ENCODE measurements around the gene TNIP1.

TNIP1 gene

DNA sequence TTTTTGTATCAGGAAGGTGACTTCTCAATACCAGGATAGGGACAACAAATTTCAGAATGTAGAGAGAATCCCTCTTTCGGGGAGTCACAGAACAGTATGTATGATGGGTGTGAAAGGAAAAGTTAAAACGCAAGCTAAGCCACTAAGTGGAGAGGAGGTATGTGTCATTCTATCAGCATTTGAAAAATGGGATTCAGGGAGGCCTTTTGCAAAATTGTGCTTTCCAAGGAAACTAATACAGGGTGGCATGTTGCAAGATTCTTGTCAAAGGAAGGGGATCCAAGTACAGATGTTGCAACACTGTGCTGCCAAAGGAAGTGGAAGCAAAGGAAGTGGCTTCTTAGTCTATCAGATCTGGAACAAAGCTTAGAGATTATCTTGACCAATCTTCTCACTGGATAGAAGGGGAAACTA, 12.6 kb upstream of the TNIP1 start:
- Histone ChIP-seq H3K4me3 (ENCODE audit: insufficient read length, low read depth) (no peak overlapping the region), H3K27me3 (ENCODE audit: insufficient read depth, insufficient read length) (no peaks in the 10 kb centered on the region), H3K9ac (ENCODE audit: insufficient read length, low read depth) (no peak overlapping the region), H3K4me1 (ENCODE audit: insufficient read depth, insufficient read length) (peaks cover 15% of the 10 kb centered on the region), H3K36me3 (ENCODE audit: insufficient read depth, insufficient read length, low read length) (no peaks in the 10 kb centered on the region), H3K9me3 (ENCODE audit: insufficient read depth, low read length) (no peaks in the 10 kb centered on the region)
- DNase-seq (ENCODE audit: low read depth, low spot score): no peak
- TF ChIP-seq ZNF274 (IDR thresholded peaks at IDR 0.05; ENCODE audit: low read depth, low read length) (no peak), SUZ12 (IDR thresholded peaks at IDR 0.05; ENCODE audit: extremely low read depth, insufficient read depth, insufficient read length) (no peak), YY1 (IDR thresholded peaks at IDR 0.05; ENCODE audit: insufficient read depth, insufficient read length) (no peak)

DNA sequence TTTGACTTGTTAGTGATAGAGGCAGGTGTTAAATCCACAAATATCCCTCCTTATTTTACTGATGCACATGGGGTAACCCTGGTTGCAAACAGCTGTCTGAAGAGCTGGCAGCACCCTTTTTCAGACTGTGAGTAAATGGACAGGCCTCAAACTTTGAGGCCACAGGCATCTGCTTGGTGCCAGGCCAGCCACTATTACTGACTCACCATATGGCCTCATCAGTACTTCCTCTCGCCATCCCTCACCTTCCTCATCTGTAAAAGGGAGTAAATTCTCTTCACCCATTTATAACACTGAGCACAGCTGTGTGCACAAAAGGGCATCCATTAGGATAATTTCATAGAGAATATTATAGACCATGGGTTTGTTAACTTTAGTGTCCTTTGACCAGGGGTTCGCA, 11.9 kb upstream of the TNIP1 start:
- Histone ChIP-seq H3K9ac (ENCODE audit: insufficient read length, low read depth) (no peak overlapping the region), H3K4me3 (ENCODE audit: insufficient read length, low read depth) (no peak overlapping the region), H3K4me1 (ENCODE audit: insufficient read depth, insufficient read length) (peaks cover 13% of the 10 kb centered on the region), H3K9me3 (ENCODE audit: insufficient read depth, low read length) (no peaks in the 10 kb centered on the region), H3K36me3 (ENCODE audit: insufficient read depth, insufficient read length, low read length) (no peaks in the 10 kb centered on the region), H3K27me3 (ENCODE audit: insufficient read depth, insufficient read length) (no peaks in the 10 kb centered on the region)
- TF ChIP-seq YY1 (IDR thresholded peaks at IDR 0.05; ENCODE audit: insufficient read depth, insufficient read length) (no peak), SUZ12 (IDR thresholded peaks at IDR 0.05; ENCODE audit: extremely low read depth, insufficient read depth, insufficient read length) (no peak), ZNF274 (IDR thresholded peaks at IDR 0.05; ENCODE audit: low read depth, low read length) (no peak)
- no peak for DNase-seq (ENCODE audit: low read depth, low spot score)

DNA sequence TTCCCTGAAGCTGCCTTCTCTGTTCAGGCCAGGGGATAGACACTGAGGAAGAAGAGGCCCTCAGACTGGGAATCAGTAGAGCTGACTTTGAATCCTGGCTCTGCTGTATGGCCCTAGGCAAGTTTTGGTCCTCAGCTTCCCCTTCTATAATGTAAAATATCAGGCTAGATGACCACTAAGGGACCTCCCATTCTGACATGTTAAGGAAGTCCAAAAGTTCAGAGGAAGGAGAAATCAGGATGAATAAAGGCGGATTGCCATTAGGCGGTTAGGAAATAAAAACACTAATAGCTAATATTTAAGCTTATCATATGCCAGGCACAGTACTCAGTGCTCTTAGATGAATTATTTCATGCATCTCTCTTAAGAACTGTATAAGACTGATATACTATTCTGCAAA, 8.9 kb upstream of the TNIP1 start:
- TF ChIP-seq ZNF274 (IDR thresholded peaks at IDR 0.05; ENCODE audit: low read depth, low read length) (no peak), YY1 (IDR thresholded peaks at IDR 0.05; ENCODE audit: insufficient read depth, insufficient read length) (no peak), SUZ12 (IDR thresholded peaks at IDR 0.05; ENCODE audit: extremely low read depth, insufficient read depth, insufficient read length) (no peak)
- no peaks in the 10 kb centered on the region for H3K9me3 ChIP-seq (ENCODE audit: insufficient read depth, low read length)
- no peaks in the 10 kb centered on the region for H3K27me3 ChIP-seq (ENCODE audit: insufficient read depth, insufficient read length)
- no peaks in the 10 kb centered on the region for H3K36me3 ChIP-seq (ENCODE audit: insufficient read depth, insufficient read length, low read length)
- peaks cover 7% of the 10 kb centered on the region for H3K4me1 ChIP-seq (ENCODE audit: insufficient read depth, insufficient read length)
- H3K9ac ChIP-seq (ENCODE audit: insufficient read length, low read depth): no peak overlapping the region
- DNase-seq (ENCODE audit: low read depth, low spot score): no peak
- no peak overlapping the region for H3K4me3 ChIP-seq (ENCODE audit: insufficient read length, low read depth)

DNA sequence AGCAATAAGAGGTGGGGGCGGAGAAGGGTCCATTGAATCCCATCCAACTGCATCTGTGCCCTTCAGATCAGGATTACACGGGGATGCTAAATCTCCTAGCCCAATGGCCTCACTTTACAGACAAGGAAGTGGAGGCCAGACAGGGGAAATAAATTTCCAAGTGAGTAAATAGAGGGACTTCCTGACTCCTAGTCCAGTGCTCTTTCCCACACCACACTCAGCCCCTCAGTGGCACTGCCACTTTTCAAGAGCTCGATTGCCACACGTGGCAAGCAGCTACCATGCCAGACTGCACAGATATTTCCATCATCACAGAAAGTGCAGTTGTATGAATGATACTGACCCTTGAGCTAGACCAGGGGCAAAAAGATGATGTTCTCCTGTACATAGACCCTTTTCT, 8.2 kb upstream of the TNIP1 start:
- Histone ChIP-seq H3K27me3 (ENCODE audit: insufficient read depth, insufficient read length) (no peaks in the 10 kb centered on the region), H3K4me3 (ENCODE audit: insufficient read length, low read depth) (no peak overlapping the region), H3K4me1 (ENCODE audit: insufficient read depth, insufficient read length) (peaks cover 6% of the 10 kb centered on the region), H3K9ac (ENCODE audit: insufficient read length, low read depth) (no peak overlapping the region), H3K9me3 (ENCODE audit: insufficient read depth, low read length) (no peaks in the 10 kb centered on the region), H3K36me3 (ENCODE audit: insufficient read depth, insufficient read length, low read length) (no peaks in the 10 kb centered on the region)
- no peak for TF ChIP-seq YY1 (IDR thresholded peaks at IDR 0.05; ENCODE audit: insufficient read depth, insufficient read length)
- DNase-seq (ENCODE audit: low read depth, low spot score): no peak

DNA sequence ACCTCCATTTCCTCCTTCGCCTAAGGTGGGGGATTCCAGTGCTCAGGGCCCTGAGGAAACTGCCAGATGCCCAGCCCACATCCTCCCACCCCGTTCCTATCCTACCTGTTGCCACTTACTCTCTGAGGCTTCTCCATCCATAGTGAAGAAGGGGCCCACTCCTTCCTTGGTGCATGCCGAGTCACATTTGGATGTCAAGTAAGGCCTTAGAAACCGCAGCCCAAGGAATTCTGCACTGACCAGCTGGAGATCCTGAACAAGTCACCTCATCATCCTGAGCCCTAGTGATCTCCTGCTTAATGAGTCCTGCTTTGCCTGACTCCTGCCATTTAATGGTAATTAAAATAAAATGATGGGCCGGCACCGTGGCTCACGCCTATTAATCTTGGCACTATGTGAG, 6.7 kb upstream of the TNIP1 start:
- Histone ChIP-seq H3K36me3 (ENCODE audit: insufficient read depth, insufficient read length, low read length) (no peaks in the 10 kb centered on the region), H3K9me3 (ENCODE audit: insufficient read depth, low read length) (no peaks in the 10 kb centered on the region), H3K4me1 (ENCODE audit: insufficient read depth, insufficient read length) (peaks cover 3% of the 10 kb centered on the region), H3K27me3 (ENCODE audit: insufficient read depth, insufficient read length) (no peaks in the 10 kb centered on the region), H3K4me3 (ENCODE audit: insufficient read length, low read depth) (no peak overlapping the region), H3K9ac (ENCODE audit: insufficient read length, low read depth) (no peak overlapping the region)
- no peak for TF ChIP-seq ZNF274 (IDR thresholded peaks at IDR 0.05; ENCODE audit: low read depth, low read length)
- TF ChIP-seq SUZ12 (IDR thresholded peaks at IDR 0.05; ENCODE audit: extremely low read depth, insufficient read depth, insufficient read length): no peak
- TF ChIP-seq YY1 (IDR thresholded peaks at IDR 0.05; ENCODE audit: insufficient read depth, insufficient read length): no peak
- no peak for DNase-seq (ENCODE audit: low read depth, low spot score)

DNA sequence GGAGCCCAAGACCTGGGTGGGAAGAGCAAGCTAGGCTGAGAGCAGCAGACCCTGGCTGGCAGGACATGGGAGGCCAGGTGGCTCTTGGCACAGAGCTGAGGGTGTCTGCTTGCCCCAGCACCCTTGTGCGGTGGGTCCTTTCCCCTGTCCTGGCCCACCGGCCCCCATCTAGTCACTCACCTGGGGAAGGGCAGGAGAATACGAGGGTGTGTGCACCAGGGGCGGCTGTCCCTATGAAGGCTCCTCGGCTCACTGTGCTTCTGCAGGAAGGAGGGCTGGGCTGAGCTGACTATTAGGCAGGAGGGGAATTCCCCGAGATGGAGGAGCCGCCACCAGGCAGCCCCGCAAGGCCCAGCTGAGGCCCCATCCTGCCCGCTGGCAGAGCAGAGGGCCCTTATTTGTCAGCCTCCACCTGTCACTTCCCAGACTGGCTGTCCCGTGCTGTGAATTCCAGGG, 6.1 kb upstream of the TNIP1 start:
- Histone ChIP-seq H3K36me3 (ENCODE audit: insufficient read depth, insufficient read length, low read length) (no peaks in the 10 kb centered on the region), H3K9ac (ENCODE audit: insufficient read length, low read depth) (no peak overlapping the region), H3K4me1 (ENCODE audit: insufficient read depth, insufficient read length) (peaks cover 3% of the 10 kb centered on the region), H3K9me3 (ENCODE audit: insufficient read depth, low read length) (no peaks in the 10 kb centered on the region), H3K4me3 (ENCODE audit: insufficient read length, low read depth) (no peak overlapping the region), H3K27me3 (ENCODE audit: insufficient read depth, insufficient read length) (no peaks in the 10 kb centered on the region)
- TF ChIP-seq YY1 (IDR thresholded peaks at IDR 0.05; ENCODE audit: insufficient read depth, insufficient read length): no peak
- DNase-seq (ENCODE audit: low read depth, low spot score): no peak

DNA sequence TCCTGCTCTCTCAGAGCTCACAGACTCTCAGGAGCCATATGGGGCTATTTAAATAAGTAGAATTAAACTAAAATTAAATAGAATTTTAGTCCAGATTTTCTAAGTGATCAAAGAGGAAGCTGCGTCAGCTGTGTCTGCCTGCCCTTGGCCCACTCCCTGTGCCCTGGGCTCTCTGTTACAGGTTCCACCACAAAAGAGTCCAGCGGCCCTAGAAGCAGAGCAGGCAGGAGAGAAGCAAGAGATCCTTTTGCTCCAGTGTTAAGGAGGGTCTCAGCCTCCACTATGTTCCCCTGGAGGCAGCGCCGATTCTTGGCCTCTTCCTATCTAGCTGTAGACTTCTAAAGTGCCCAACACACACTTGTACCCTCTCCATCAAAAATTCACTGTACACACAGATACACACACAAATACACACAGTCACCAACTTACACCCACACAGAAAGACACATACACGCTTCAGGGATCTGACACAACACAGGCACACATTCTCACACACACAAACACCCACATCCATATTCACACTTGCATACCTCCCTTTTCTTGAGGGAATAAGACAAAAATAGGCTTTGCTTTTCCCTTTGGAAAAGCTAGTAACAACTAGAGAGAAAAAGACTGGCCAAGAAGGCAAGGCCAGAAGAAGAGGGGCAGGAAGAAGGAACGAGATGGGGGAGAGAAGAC, 5.5 kb upstream of the TNIP1 start:
- H3K9ac ChIP-seq (ENCODE audit: insufficient read length, low read depth): no peak overlapping the region

More for the DNA sequence above, 5.5 kb upstream of the TNIP1 start:
- TF ChIP-seq ZNF274 (IDR thresholded peaks at IDR 0.05; ENCODE audit: low read depth, low read length) (no peak), YY1 (IDR thresholded peaks at IDR 0.05; ENCODE audit: insufficient read depth, insufficient read length) (no peak), SUZ12 (IDR thresholded peaks at IDR 0.05; ENCODE audit: extremely low read depth, insufficient read depth, insufficient read length) (no peak)
- Histone ChIP-seq H3K4me1 (ENCODE audit: insufficient read depth, insufficient read length) (peaks cover 3% of the 10 kb centered on the region), H3K36me3 (ENCODE audit: insufficient read depth, insufficient read length, low read length) (no peaks in the 10 kb centered on the region), H3K9me3 (ENCODE audit: insufficient read depth, low read length) (no peaks in the 10 kb centered on the region), H3K4me3 (ENCODE audit: insufficient read length, low read depth) (no peak overlapping the region), H3K27me3 (ENCODE audit: insufficient read depth, insufficient read length) (no peaks in the 10 kb centered on the region)
- no peak for DNase-seq (ENCODE audit: low read depth, low spot score)
